HEK293T (cell line): ENCODE data around the gene MLH3.

Experiments
- CTCF ChIA-PET: fragments of 350-600 bp; formaldehyde crosslinking; extraction: SDS; loops from one replicate; lab custom pipeline; 2021; ENCODE audit warnings: antibody characterized with exemption, inconsistent platforms; lab: Yijun Ruan, JAX
- POLR2A ChIA-PET: fragments of 350-600 bp; formaldehyde crosslinking; extraction: SDS; loops from one replicate; lab custom pipeline; 2020; ENCODE audit warnings: antibody characterized with exemption, inconsistent platforms; lab: Yijun Ruan, JAX
- DNase-seq: peaks from one replicate; pipeline ENCODE4 v3.0.0; 2012; ENCODE audit warnings: mixed read lengths; ENCODE audit errors: extremely low spot score
- ARNT ChIP-seq: fragments of 450-650 bp; IDR thresholded peaks from 2 replicates; pipeline ENCODE4 v1.6.1; 2017; ENCODE audit warnings: mild to moderate bottlenecking
- BHLHE40 ChIP-seq: fragments of 450-650 bp; IDR thresholded peaks from 2 replicates; pipeline ENCODE4 v1.6.1; 2016; ENCODE audit warnings: mild to moderate bottlenecking, moderate library complexity, borderline replicate concordance
- CTBP1 ChIP-seq: fragments of 450-650 bp; IDR thresholded peaks from 2 replicates; pipeline ENCODE4 v1.6.1; 2016; ENCODE audit warnings: borderline replicate concordance
- ELF4 ChIP-seq: fragments of 450-650 bp; IDR thresholded peaks from 2 replicates; pipeline ENCODE4 v1.6.1; 2017; ENCODE audit warnings: antibody characterized with exemption
- FOXA1 ChIP-seq: fragments of 450-650 bp; IDR thresholded peaks from 2 replicates; pipeline ENCODE4 v1.6.1; 2016; ENCODE audit warnings: mild to moderate bottlenecking
- FOXK2 ChIP-seq: fragments of 450-650 bp; IDR thresholded peaks from 2 replicates; pipeline ENCODE4 v1.6.1; 2016; ENCODE audit warnings: mild to moderate bottlenecking
- FOXM1 ChIP-seq: fragments of 450-650 bp; IDR thresholded peaks from 2 replicates; pipeline ENCODE4 v1.6.1; 2017; ENCODE audit warnings: mild to moderate bottlenecking, borderline replicate concordance
- HDGF ChIP-seq: fragments of 450-650 bp; IDR thresholded peaks from 2 replicates; pipeline ENCODE4 v1.6.1; 2017; ENCODE audit warnings: antibody characterized with exemption, borderline replicate concordance
- L3MBTL2 ChIP-seq: fragments of 450-650 bp; conservative IDR thresholded peaks from 2 replicates; pipeline ENCODE4 v1.6.1; 2016; ENCODE audit warnings: mild to moderate bottlenecking
- LEF1 ChIP-seq: fragments of 450-650 bp; IDR thresholded peaks from 2 replicates; pipeline ENCODE4 v1.6.1; 2017; ENCODE audit warnings: mild to moderate bottlenecking, borderline replicate concordance
- NFRKB ChIP-seq: fragments of 450-650 bp; IDR thresholded peaks from 2 replicates; pipeline ENCODE4 v1.6.1; 2016; ENCODE audit warnings: mild to moderate bottlenecking, moderate library complexity
- SP1 ChIP-seq: fragments of 450-650 bp; IDR thresholded peaks from 2 replicates; pipeline ENCODE4 v1.6.1; 2017
- SUZ12 ChIP-seq: fragments of 450-650 bp; IDR thresholded peaks from 2 replicates; pipeline ENCODE4 v1.6.1; 2016; ENCODE audit warnings: mild to moderate bottlenecking
- TARDBP ChIP-seq: fragments of 450-650 bp; IDR thresholded peaks from 2 replicates; pipeline ENCODE4 v1.6.1; 2016
- ZNF384 ChIP-seq: fragments of 450-650 bp; IDR thresholded peaks from 2 replicates; pipeline ENCODE4 v1.6.1; 2016
- TF ChIP-seq, protein P1 (sequence below): fragments of 450-650 bp; IDR thresholded peaks from 2 replicates; pipeline ENCODE4 v1.6.1; 2016

MLH3 gene

DNA sequence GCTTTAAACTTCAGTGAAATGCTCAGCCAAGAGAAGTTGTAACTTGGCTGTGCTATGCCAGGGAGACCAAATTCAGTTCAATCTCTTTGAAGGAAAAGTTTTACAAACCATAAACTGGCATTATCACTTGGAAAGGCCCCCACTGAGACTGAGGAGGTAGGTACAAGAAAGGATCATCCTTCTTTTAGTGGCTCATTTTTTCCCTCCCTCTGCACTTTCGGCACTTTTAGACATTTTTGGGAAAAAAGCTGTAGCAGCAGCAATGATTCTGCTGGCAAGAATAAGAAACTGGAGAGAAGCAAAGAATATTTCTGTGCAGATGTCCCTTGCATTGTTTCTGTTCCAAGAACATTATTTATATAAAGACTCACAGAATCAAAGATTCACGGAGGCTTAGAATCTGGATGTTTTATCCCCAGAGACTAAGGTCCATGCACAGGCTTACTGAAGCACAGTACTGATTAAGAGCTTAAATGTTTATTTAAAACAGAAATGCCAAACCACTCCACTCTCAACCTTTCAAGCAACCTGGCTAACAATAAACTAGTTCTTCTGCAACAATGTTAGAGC lies 30.5 kb upstream of the MLH3 start:
- CTCF ChIA-PET: interaction anchor here (0.6 kb wide), 1 partner anchor 67 kb away, joined by 3 read pairs; no protein-coding TSS in a partner anchor
- TF ChIP-seq TARDBP: no peak
- TF ChIP-seq NFRKB: no peak
- DNase-seq: no peak
- POLR2A ChIA-PET: no interaction called here

DNA sequence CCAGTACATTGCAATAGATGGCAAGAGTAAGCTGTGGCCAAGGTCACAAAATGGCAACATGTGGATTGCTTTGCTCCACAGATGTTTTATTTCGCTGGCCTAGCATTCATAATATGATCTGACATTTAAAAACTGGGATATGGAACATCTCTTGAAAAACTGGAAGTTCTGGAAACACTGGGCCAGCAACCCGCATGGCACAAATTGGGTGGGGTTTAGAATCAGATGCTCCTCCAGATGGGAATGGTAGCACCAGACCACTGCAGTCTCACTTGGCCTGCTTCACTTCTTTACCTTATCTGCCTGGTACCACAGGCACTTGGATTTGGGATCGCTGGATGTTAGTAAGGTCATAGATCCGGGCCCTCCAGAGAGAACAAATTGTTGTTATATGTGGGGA lies 28.3 kb upstream of the MLH3 start:
- ChIA-PET POLR2A (interaction anchor here (2.1 to 2.5 kb wide), 2 partner anchors 11 to 16 kb away, joined by 5 to 15 read pairs; partner anchors contain the start of genes ACYP1 and ZC2HC1C), CTCF (no interaction called here)
- TF ChIP-seq ZNF384: no peak
- TF ChIP-seq, protein P1, sequence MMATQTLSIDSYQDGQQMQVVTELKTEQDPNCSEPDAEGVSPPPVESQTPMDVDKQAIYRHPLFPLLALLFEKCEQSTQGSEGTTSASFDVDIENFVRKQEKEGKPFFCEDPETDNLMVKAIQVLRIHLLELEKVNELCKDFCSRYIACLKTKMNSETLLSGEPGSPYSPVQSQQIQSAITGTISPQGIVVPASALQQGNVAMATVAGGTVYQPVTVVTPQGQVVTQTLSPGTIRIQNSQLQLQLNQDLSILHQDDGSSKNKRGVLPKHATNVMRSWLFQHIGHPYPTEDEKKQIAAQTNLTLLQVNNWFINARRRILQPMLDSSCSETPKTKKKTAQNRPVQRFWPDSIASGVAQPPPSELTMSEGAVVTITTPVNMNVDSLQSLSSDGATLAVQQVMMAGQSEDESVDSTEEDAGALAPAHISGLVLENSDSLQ: no peak
- no peak for DNase-seq

DNA sequence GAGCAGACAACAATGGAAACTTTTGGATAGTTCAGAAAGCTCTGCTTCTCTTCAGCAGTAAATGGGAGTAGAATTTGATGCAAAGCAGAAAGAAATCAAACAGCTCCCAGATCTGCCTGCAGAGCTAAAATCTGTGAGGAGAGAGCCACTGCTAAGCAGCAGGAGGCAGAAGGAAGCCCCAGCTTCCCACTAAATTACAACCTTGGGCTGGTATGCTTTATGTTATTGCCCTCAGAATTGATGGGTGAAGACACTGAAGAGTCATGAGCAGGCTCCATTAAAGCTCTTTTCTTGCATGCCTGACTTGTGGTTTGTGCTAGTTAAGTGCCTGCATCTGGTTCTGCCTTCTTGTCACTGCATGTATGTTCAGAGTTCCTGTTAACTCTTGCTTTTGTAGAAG lies 26.5 kb upstream of the MLH3 start:
- DNase-seq: no peak
- ChIA-PET POLR2A (interaction anchor here (1.0 to 2.5 kb wide), 2 partner anchors 9 to 14 kb away, joined by 4 to 15 read pairs; partner anchors contain the start of genes ACYP1 and ZC2HC1C), CTCF (interaction anchor here (1.0 to 1.2 kb wide), 2 partner anchors 11 to 133 kb away, joined by 4 to 6 read pairs; no protein-coding TSS in a partner anchor)
- TF ChIP-seq ELF4 (no peak), L3MBTL2 (no peak), NFRKB (no peak), CTBP1 (no peak), ARNT (no peak), FOXM1 (no peak), TARDBP (no peak), HDGF (no peak), SP1 (no peak), ZNF384 (no peak), LEF1 (no peak), FOXA1 (no peak), FOXK2 (no peak), SUZ12 (no peak), BHLHE40 (no peak)
- TF ChIP-seq, protein P1: no peak

DNA sequence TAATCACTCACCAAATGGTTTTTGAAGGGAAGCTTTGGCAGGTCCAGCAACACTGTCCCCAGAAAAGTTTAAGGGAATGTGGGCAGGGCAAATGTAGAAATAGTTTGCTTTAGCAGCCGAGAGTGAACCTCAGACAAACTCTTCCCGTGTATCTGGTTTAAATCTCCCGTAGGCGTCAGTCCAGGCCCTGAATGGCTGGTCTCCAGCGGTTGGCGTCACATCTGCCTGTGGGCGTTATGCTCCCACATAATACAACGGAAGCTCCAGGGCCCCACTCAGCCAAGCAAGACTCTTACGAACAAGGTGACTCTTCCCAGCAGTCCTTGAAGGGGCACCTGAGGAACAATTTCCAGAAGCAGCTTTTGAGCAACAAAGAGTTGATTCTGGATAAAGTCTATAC lies 19.1 kb upstream of the MLH3 start:
- DNase-seq: no peak
- TF ChIP-seq CTBP1: no peak
- TF ChIP-seq FOXK2: no peak
- TF ChIP-seq LEF1: no peak
- TF ChIP-seq, protein P1: no peak
- no peak for TF ChIP-seq FOXA1
- ChIA-PET CTCF (interaction anchor here (0.6 kb wide), 1 partner anchor 10 kb away, joined by 4 read pairs; no protein-coding TSS in a partner anchor), POLR2A (interaction anchor here (1.7 to 3.1 kb wide), 3 partner anchors 13 to 147 kb away, joined by 4 to 11 read pairs (median 7); partner anchors contain the start of genes EIF2B2 and RPS6KL1)

DNA sequence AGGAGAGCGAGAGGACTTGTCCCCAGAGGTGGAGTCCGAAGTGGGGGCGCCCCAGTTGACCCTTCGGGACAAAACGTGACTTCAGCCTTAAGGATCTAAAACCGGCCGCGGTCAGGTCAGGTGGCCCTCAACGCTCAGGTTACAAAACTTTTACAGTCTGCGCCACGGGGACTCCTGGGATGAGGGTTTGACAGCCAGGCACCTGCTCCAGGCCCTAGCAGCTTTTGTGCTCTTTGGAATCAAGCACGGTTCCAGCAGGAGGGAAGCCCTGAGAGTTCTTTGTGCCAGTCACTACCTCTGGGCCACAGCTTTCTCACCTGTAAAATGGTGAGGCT lies 18.5 kb upstream of the MLH3 start:
- TF ChIP-seq, protein P1: no peak
- no peak for TF ChIP-seq FOXA1
- TF ChIP-seq FOXM1: no peak
- TF ChIP-seq FOXK2: no peak
- no peak for TF ChIP-seq BHLHE40
- no peak for TF ChIP-seq CTBP1
- TF ChIP-seq TARDBP: no peak
- no peak for TF ChIP-seq L3MBTL2
- TF ChIP-seq ELF4: no peak
- no peak for TF ChIP-seq HDGF
- no peak for TF ChIP-seq SUZ12
- no peak for TF ChIP-seq SP1
- TF ChIP-seq ARNT: no peak
- TF ChIP-seq LEF1: no peak
- no peak for DNase-seq
- CTCF ChIA-PET: interaction anchor here (1.0 to 1.4 kb wide), 2 partner anchors 122 to 125 kb away, joined by 3 read pairs; no protein-coding TSS in a partner anchor
- POLR2A ChIA-PET: interaction anchor here (0.6 to 3.1 kb wide), 8 partner anchors 9 to 147 kb away, joined by 3 to 15 read pairs (median 4); partner anchors contain the start of genes EIF2B2 and RPS6KL1

DNA sequence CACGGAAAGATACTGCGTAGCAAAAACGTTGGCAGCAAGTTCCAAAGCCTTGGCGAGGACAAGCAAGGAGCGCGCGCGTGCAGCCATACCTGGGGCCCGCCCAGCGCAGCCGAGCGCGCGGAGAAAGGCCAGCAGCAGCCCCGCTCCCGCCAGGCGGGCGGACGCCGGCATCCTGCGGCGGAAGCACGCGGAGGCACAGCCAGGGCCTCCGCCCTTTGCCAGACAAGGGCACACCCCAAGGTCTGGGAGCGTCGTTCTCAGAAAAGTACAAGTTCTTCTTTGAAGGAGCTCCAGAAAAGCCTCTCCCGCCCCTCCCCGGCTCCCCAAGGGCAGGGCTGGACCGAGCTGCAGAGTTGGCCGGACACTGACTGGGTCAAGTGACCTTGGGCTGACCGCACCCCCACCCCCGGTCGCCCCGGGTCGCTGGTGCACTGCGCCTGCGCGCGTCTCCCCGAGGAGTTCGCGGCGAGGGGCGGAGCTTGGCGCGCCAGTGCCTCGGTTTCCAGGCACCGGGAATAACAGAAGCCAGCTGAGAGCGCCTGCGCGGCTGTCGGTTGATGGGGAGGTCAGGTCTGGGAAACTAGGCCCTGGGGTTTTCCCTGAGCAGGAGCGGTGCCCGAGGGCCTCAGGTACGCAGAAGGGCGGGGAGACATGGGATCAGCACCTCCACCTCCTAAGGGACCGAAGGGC lies 18.0 kb upstream of the MLH3 start, which contains the start of gene ZC2HC1C:
TSS of gene ZC2HC1C (plus strand) at position 521 of the 690 bp plus-strand sequence. CDS start 933 bp downstream, outside the sequence.
- ChIA-PET POLR2A (interaction anchor here (0.6 to 3.1 kb wide), 8 partner anchors 9 to 146 kb away, joined by 3 to 15 read pairs (median 4); partner anchors contain the start of genes EIF2B2 and RPS6KL1), CTCF (interaction anchor here (1.0 to 1.4 kb wide), 2 partner anchors 121 to 124 kb away, joined by 3 read pairs; no protein-coding TSS in a partner anchor)
- TF ChIP-seq, protein P1: peak; percentile 69
- TF ChIP-seq L3MBTL2 (peak; percentile 74), SP1 (no peak)
- DNase-seq: peak; percentile 83
